ENCODE results near the gene IL3RA.

The IL3RA gene

DNA sequence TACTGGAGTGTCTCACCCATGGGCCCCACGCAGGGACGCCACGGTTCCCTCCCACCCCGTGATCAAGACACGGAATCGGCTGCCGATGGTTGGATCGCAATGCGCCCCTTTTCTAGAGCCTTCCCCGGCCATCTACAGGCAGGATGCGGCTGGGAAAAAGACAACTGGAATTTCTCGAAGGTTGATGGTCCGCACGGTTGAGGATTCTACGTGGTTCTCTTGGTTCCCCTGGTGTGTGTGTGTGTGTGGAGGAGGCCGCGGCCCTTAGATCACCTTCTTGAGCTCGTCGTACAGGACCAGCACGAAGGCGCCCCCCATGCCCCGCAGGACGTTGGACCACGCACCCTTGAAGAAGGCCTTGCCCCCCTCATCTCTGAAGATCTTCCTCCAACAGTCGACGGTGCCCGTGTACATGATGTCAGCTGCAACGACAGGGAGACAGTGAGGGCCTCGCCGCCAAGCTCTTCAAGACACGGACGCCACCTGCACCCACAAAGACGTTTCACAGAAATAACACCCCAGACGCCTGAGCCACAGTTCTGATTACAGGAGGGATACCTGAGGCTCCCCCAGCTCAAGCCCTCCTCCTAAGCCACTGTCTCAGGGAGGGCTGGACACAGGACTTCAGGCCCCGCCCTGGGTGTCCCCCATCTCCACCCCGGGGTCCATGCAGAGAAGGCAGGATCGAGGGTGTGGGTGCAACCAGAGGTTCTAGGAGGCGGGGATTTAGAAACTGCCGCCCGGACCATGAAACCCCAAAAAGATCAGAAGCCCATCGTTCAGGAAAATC, 49.9 kb downstream of the IL3RA start:
- TF ChIP-seq, protein P1, sequence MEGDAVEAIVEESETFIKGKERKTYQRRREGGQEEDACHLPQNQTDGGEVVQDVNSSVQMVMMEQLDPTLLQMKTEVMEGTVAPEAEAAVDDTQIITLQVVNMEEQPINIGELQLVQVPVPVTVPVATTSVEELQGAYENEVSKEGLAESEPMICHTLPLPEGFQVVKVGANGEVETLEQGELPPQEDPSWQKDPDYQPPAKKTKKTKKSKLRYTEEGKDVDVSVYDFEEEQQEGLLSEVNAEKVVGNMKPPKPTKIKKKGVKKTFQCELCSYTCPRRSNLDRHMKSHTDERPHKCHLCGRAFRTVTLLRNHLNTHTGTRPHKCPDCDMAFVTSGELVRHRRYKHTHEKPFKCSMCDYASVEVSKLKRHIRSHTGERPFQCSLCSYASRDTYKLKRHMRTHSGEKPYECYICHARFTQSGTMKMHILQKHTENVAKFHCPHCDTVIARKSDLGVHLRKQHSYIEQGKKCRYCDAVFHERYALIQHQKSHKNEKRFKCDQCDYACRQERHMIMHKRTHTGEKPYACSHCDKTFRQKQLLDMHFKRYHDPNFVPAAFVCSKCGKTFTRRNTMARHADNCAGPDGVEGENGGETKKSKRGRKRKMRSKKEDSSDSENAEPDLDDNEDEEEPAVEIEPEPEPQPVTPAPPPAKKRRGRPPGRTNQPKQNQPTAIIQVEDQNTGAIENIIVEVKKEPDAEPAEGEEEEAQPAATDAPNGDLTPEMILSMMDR (conservative IDR thresholded peaks at IDR 0.05; ENCODE audit: low read length) = no peak
- no peak for DNase-seq (ENCODE audit: low read depth)
- no peak overlapping the region for H3K4me3 ChIP-seq (ENCODE audit: low read length)

DNA sequence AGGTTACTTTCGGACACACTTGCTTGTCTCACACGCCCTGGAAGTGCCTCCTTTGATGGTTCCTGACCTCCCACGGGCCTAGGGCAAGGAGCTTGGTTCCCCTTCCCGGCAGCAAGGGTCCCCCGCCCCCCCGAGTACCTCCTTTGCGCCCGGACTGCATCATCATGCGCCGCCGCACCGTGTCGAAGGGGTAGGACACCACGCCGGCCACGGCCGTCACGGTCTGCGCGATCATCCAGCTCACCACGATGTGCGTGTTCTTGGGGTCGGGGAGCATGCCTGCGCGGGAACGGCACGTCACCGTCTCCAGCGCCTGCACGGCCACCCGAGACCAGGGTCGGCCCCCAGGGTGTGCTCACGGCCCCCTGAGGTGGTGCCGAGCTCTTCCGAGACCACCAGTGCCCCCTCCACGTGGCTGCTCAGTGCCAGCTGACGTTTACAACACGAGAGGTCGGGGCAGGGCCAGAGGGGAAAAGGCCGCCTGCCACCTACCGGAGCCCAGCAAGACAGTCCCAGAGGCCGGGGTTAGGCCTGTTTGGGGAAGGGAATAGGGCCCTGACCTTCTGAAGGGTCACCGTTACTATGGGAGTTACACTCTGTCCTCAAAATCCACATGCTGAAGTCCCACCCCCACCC, 50.7 kb downstream of the IL3RA start:
- H3K4me3 ChIP-seq (ENCODE audit: low read length) = no peak overlapping the region
- TF ChIP-seq, protein P1 (conservative IDR thresholded peaks at IDR 0.05; ENCODE audit: low read length) = no peak
- DNase-seq (ENCODE audit: low read depth) = no peak

DNA sequence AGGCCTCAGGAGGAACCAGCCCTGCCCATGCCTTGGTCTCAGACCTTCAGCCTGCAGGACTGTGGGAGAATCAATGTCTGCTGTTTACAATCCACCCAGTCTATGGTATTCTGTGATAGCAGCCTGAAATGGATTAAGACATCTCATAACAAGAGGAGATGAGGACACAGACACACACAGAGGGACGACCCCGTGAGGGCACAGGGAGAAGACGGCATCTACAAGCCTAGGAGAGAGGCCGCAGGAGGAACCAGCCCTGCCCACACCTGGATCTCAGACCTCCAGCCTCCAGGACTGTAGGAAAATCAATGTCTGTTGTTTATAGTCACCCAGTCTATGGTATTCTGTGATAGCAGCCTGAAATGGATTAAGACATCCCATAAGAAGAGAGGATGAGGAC, 52.1 kb downstream of the IL3RA start:
- TF ChIP-seq, protein P1 (conservative IDR thresholded peaks at IDR 0.05; ENCODE audit: low read length) = no peak
- DNase-seq (ENCODE audit: low read depth) = no peak
- H3K4me3 ChIP-seq (ENCODE audit: low read length) = no peak overlapping the region

DNA sequence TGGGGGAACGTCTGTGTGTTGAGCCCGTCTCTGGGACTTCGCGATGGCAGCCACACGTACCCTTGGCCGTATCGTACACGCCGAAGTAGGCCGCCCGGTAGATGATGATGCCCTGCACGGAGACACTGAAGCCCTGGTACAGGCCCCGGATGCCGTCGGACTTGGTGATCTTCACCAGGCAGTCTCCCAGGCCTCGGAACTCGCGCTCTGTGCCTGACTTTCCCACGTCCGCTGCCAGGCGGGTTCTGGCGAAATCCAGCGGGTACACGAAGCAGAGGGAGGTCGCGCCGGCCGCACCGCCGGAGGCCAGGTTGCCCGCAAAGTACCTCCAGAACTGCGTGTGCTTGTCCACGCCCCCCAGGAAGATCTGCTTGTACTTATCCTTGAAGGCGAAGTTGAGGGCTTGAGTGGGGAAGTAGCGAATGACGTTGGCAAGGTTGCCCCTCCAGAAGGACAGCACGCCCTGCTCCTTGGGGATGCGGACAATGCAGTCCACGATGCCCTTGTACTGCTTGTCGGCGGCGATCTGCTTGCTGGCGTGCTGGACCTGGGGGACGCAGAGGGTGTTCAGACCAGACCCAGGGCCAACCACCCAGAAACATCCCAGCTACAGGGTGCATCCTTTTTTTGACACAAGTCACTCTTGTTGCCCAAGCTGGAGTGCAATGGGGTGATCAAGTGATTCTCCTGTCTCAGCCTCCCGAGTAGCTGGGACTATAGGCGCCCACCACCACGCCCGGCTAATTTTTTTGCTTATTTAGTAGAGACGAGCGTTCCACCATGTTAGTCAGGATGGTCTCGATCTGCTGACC, 52.8 kb downstream of the IL3RA start:
- DNase-seq (ENCODE audit: low read depth) = no peak
- TF ChIP-seq, protein P1 (conservative IDR thresholded peaks at IDR 0.05; ENCODE audit: low read length) = no peak
- no peak overlapping the region for H3K4me3 ChIP-seq (ENCODE audit: low read length)

DNA sequence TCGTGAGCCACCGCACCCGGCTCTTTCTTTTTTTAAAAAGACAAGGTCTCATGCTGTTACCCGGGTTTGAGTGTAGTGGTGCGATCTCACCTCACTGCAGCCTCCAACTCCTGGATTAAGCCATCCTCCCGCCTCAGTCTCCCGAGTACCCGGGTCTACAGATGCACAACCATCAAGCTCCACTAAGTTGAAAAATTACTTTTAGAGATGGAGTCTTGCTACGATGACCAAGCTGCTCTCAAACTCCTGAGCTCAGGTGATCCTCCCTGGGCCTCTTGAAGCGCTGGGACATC, 53.4 kb downstream of the IL3RA start:
- DNase-seq (ENCODE audit: low read depth) = no peak
- TF ChIP-seq, protein P1 (conservative IDR thresholded peaks at IDR 0.05; ENCODE audit: low read length) = no peak
- H3K4me3 ChIP-seq (ENCODE audit: low read length) = no peak overlapping the region

DNA sequence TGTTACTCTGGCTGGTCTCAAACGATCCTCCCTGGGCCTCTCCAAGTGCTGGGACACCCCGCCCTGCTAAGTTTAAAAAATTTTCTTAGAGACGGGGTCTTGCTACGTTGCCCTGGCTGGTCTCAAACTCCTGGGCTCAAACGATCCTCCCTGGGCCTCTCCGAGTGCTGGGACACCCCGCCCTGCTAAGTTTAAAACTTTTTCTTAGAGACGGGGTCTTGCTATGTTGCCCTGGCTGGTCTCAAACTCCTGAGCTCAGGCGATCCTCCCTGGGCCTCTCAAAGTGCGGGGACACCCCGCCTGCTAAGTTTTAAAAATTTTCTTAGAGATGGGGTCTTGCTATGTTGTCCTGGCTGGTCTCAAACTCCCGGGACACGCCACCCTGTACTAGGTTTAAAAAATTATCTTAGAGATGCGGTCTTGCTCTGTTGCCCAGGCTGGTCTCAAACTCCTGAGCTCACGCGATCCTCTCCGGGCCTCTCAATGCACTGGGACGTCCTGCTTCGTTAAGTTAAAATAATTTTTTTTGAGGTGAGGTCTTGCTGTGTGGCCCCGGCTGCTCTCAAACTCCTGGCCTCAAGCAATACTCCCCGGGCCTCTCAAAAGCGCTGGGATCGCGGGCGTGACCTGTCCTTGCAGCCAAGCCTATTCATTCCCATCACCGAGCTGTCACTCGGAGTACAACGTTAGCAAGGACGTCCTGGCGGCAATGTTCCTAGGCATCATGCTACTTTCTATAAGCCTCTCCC, 54.2 kb downstream of the IL3RA start:
- no peak for DNase-seq (ENCODE audit: low read depth)
- H3K4me3 ChIP-seq (ENCODE audit: low read length) = peak overlapping the region; percentile 100
- TF ChIP-seq, protein P1 (conservative IDR thresholded peaks at IDR 0.05; ENCODE audit: low read length) = no peak
